GM20000 (cell line): Measurements from ENCODE around the gene MKRN2OS.

ENCODE experiments used
- DNase-seq: peaks from one replicate; pipeline ENCODE4 v3.0.0; 2012; ENCODE audit warnings: low spot score
- CTCF ChIP-seq: IDR thresholded peaks from 2 replicates; pipeline ENCODE4 v1.5.1; 2012; ENCODE audit warnings: mild to moderate bottlenecking, control low read depth; ENCODE audit errors: extremely low read depth, missing control alignments

Gene MKRN2OS

GRCh38 chr3:12585970-12586369 is 40.7 kb upstream of the MKRN2OS start:
- DNase-seq, result no peak
- TF ChIP-seq CTCF, result no peak

DNA sequence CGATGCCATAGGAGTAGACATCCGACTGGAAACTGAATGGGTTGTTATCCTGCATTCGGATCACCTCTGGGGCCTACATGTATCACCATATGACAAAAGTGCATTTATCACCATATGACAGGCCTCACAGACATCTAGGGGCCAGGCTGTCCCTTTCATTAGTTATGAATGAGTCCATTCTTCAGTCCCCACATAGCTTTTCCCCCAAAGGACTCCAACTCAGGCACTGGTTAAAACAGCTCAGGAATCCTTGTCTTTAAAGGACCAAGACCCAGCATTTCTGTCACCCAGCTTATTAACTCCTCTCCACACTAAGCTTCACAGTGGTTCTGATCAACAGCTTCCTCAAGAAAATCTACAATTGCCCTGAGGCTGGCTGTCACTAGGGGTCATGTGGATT is 39.9 kb upstream of the MKRN2OS start:
- no peak for TF ChIP-seq CTCF
- no peak for DNase-seq

DNA sequence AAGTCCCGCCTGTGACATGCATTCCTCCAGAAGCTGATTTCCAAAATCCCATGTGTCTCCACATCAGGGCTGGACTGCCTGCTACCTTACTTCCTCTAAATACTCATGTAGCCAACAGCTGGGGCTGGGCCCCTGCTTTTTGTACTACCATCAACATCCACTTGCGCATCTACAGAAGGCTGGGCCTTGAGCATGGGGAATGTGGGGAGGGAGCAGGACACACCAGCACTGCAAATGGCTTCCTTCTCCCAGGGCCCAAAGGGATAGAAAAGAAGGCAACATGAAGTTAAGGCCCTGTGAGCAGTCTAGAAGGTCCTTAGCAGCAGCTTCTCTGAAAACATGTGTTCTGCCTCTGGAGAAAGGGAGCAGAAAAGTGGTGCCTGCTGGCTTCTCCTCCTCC is 38.8 kb upstream of the MKRN2OS start:
- no peak for TF ChIP-seq CTCF
- no peak for DNase-seq

- TF ChIP-seq CTCF, result no peak
- DNase-seq, result no peak
These were observed 38.0 kb upstream of the MKRN2OS start for GRCh38 chr3:12583280-12583679.

GRCh38 chr3:12582730-12583129 is 37.4 kb upstream of the MKRN2OS start:
- no peak for TF ChIP-seq CTCF
- no peak for DNase-seq

DNA sequence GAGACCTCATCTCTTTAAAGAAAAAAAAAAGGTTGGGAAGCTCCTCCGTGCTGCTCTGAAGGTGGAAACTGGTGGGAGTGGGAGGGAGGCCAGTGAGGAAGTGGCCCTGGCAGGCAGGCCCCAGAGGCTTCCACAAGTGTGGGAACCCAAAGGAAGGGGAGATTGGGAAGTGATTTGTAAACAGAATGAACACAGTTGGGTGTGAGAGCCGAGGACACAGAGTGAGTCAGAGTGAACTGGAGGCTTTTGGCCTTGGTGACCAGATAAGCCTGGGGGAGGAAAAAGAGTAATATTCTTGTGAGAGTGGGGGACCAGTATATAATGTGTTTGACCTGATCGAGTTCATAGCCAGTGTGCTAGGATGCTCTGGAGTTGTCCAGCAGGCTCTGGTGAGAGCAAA is 34.6 kb upstream of the MKRN2OS start:
- no peak for TF ChIP-seq CTCF

GRCh38 chr3:12579456-12579855 is 34.2 kb upstream of the MKRN2OS start:
- no peak for DNase-seq
- no peak for TF ChIP-seq CTCF

More for the DNA sequence above, 34.6 kb upstream of the MKRN2OS start:
- DNase-seq, result no peak
